ENCODE data around the gene AP2M1.
A peak's percentile ranks its signal among the peaks of the same experiment; 100 is the strongest.
"Not testable (repeated sequence)": the region's sequence is repeated elsewhere in the genome, so short reads cannot be mapped to it uniquely, and the experiment has no call there.

Gene AP2M1

DNA sequence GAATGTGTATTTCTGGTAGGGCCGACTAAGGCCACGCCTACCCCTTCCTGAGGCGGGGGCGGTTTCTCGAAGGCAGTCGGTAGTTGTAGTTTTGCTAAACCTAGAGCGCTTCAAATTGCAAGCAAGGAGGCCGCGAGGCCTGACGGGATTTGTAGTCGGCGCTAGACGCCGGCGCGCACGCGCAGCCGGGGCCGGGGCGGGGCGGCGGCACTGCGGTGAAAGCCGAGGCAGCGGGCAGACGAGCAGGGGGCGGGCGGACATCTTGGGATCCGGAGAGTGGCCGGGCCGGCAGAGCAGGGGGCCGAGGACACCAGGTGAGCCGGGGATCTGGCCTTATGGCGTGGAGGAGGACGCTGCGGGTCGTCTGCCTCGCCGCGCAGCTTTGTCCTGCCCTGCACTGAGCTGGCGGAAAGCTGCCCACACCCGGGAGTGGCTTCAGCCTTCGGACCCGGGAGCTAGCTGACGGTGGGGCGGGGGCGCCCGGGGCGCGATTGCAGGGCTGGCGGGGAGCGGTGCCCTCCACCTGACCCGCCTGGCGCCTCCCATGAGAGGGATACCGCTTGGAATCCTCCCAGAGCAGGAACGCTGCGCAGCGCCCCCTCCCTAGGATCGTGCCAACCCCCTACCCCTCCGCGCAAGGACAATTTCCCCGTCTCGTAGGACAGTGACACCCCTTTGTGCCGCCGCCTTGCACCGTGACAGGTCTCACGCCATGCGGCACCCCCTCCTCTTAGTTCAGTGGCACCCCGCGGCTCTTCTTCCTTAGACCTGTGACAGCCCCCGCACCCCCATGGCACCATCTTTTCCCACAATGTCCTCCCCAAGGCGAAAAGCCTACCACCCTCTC lies at the start of gene AP2M1:
Gene AP2M1 (plus strand): TSS at position 210 of the 847 bp plus-strand sequence. CDS start 2,139 bp downstream, outside the sequence.
- DNase-seq (ENCODE audit: low read depth in 2 of 2), result peak; percentile 94 to 96

DNA sequence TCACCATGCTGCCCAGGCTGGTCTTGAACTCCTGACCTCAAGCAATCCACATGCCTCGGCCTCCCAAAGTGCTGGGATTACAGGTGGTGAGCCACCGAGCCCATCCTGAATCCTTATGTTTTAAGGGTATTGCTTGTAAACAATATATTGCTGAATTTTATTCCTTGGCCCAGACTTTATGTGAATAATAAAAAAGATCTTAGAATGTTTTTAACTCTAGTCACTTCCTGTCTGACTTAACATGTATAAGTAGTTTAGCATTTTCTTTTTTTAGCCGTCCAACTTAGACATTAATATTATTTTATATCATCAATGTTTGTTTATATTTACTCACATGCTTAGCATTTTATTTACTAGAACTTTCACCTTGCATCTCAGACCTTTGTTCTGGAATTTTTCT lies 48.6 kb upstream of the AP2M1 start:
- DNase-seq (ENCODE audit: low read depth in 2 of 2), result no peak

DNA sequence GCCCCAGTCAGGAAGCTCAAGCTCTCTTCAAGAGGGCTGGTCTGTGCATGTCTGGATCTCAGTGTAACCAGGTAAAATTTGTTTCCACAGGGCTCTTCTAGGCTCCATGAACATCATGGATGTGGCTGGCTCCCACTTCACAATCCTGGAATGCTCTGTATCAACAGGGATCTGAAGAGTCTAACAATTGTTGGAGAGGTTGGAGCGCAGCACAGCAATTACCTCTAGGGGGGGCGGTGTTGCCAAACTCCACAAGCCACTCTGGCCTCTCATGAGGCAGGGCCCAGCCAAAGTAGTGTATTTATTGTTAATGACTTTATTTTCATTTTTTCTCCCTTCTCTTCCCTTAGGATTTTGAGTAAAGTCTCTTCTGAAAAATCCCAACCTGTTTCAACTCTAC lies 45.6 kb upstream of the AP2M1 start:
- DNase-seq (ENCODE audit: low read depth in 2 of 2), result no peak

DNA sequence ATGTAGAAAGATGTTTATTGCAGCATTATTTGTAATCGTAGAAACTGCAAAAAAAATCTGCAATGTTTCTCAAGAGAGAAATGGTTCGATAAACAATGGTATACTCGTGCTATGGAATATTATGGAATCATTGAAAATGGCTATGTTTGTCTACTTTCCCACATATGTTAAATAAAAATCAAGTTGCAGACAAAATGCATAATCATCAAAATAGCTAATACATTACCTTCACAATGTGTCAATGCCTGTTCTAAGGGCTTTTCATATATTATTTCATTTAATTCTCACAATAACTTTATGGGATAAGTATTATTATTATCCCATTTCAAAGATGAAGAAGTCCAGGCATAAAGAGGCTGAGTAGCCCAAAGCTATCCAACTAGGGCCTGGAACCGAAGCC lies 41.7 kb upstream of the AP2M1 start:
- no peak for DNase-seq (ENCODE audit: low read depth in 2 of 2)

DNA sequence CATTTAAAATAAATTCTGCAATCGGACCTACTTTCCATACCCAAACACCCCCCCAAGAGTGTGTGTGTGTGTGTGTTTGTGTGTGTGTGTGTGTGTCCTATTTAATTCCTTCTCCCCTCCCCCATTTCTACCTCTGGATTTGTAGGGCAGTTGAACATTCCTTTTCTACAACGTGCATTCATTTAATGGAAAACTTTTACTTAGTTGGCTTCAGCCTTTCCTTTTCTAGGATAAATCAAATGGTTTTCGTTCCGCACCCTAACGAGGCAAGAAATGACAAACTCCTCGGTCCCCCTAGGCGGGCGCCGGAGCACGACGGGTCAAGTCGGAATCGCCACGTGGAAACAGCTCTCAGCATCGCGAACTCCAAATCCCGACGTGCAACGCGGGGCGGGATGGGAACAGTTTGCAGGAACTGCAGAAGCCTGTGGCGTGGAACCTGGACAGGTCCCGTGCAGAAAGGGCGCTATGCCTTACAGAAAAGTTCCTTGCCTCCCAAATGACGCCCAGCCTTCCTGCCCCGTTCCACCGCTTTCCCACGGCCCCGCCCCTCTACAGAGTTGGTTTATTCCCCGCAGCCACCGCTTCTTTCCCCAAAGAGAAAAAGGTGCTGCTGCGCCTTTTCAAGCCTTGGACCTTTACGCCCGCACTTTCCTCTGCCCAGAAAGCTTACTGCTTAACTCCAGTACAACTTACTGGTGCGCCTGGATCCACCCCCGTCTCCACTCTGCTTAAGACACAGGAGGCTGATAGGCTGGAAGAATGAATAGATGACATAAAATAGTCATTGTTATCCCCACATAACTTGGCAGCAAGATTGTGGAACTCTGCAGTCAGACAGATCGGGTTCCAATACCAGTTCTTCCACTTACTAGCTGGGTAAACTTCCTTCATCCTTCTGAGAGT lies 40.6 kb upstream of the AP2M1 start:
- DNase-seq (ENCODE audit: low read depth in 2 of 2), result peak in 1 of 2 donors; percentile 10

DNA sequence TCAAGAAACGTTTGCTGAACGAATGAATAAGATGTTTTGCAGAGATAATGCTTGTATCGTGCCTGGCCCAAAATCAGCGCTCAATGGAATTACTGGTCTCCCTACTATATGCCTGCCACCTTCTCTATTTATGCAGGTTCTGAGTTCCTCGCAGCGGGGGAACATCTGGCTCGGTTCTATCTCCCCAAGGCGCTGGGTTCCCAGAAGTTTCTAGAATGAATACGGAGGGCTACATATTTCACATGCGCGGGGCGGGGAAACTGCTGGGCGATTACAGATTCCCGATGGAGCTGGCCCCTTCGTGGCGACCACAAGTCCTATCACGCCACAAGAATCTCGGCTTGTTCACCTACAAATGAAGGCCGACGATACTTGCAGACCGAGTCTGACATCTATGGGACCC lies 39.9 kb upstream of the AP2M1 start:
- no peak for DNase-seq (ENCODE audit: low read depth in 2 of 2)

DNA sequence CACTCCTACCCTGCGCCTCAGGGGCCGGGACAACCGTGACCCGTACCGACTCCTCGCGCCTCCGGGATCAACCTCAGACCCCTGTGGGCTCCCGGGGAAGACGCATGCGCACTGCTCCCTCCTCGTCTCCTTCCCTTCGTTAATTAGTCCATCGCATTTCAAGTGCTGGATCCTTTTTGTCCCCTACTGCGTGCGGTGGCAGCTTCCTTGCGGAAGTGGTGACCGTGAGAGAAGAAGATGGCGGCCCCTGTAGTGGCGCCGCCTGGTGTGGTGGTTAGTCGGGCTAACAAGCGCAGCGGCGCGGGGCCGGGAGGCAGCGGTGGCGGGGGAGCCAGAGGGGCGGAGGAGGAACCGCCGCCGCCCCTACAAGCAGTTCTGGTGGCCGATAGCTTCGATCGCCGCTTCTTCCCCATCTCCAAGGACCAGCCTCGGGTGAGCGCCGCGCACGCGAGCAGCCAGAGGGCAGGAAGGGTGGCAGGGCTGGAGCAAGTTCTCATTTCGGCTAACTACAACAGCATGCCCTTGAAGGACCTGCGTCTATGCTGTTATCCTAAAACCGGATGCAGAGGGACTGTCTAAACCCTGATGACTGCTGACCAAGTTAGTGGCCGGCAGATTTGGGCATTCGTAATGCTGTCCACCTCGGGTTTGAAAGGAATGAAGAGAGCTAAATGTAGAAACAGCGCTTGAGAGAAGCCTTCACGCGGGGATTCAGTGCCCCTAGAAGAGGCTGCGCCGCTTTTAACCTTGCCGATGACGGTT lies 39.3 kb upstream of the AP2M1 start, which contains the start of gene EIF2B5:
Gene EIF2B5 (plus strand): TSS at position 210 of the 762 bp plus-strand sequence. CDS start 28 bp downstream, at position 238.
- DNase-seq (ENCODE audit: low read depth in 2 of 2), result peak; percentile 69 to 70

DNA sequence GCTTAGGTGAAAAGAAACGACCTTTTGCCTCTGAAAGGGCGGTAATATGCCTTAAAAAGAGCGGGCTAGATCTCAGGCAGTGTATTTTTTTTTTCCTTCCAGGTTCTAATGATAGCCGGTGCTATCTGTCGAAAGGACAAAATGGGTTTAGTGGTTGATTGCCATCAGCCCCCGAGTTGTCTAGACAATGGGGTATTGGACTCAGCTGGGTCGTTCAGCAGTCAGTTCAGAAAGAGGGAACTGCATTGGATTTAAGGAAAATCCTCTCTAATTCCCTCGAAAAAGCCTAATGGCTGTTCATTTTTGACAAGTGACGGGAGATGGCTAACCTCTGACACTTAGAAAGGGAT lies 38.8 kb upstream of the AP2M1 start:
- no peak for DNase-seq (ENCODE audit: low read depth in 2 of 2)

DNA sequence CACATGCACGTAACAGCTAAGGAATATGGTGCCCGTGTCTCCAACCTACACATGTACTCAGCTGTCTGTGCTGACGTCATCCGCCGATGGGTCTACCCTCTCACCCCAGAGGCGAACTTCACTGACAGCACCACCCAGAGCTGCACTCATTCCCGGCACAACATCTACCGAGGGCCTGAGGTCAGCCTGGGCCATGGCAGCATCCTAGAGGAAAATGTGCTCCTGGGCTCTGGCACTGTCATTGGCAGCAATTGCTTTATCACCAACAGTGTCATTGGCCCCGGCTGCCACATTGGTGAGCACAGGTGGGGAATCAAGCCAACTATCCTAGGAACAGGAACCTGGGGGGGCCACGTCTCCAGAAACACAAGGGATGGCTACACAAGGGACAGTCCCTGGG lies 34.2 kb upstream of the AP2M1 start:
- DNase-seq (ENCODE audit: low read depth in 2 of 2), result no peak

DNA sequence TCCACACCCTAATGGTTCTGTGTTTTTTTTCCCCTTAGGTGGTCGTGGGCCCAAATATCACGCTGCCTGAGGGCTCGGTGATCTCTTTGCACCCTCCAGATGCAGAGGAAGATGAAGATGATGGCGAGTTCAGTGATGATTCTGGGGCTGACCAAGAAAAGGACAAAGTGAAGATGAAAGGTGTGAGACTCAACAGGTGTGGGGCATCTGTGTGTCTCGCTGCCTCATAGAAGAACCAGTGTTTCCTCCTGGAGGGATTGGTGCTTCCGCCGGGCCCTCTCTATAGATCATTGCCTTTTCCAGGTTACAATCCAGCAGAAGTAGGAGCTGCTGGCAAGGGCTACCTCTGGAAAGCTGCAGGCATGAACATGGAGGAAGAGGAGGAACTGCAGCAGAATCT lies 32.5 kb upstream of the AP2M1 start:
- no peak for DNase-seq (ENCODE audit: low read depth in 2 of 2)

DNA sequence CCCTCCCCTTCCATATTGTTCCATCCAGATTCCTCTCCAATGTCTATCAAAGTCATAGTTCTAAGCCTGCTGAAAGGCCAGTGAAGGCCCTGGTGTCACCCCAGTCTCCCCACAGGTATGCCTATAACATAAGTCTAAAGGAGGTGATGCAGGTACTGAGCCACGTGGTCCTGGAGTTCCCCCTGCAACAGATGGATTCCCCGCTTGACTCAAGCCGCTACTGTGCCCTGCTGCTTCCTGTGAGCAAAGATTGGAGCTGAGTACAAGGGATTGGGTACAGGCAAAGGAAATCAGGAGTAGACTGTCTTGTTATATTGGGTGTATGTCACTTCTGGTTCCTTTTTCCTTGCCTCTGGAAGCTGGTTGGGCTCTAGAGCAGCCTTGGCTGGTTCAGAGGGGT lies 31.3 kb upstream of the AP2M1 start:
- no peak for DNase-seq (ENCODE audit: low read depth in 2 of 2)

DNA sequence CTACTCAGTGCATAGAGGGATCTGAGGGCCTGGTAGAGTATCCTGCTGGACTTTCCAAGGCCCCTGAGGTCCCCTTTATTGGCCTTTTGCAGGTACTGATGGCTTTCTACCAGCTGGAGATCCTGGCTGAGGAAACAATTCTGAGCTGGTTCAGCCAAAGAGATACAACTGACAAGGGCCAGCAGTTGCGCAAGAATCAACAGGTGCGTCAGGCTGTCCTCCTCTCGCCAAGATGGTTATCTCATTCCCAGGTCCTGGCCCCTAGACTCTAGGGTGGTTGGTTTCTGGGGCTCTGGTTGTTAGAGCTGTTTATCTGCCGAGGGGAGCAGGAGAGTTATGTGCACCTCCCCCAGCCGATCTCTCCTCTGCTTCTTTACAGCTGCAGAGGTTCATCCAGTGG lies 30.1 kb upstream of the AP2M1 start:
- DNase-seq (ENCODE audit: low read depth in 2 of 2), result no peak

DNA sequence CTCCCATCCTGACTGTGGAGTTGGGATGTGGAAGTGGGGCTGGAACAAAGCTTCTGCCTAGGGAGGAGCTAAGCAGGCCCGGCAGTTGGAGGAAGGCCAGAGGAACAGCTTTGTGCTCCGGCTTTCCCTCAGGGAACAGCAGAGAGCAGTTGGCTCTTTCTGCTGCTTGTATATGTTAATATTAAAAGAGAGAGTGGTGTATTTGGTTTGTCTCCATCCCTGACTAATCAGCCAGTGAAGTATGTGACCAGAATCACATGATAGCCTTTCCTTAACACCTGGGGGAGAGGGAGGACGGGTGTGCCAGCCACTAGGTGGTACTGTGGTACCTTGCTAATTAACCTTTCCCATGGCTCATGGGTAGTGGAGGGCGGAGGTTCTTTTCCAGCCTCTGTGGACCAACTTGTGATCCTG lies 29.5 kb upstream of the AP2M1 start:
- peak in 1 of 2 donors; percentile 4 for DNase-seq (ENCODE audit: low read depth in 2 of 2)

DNA sequence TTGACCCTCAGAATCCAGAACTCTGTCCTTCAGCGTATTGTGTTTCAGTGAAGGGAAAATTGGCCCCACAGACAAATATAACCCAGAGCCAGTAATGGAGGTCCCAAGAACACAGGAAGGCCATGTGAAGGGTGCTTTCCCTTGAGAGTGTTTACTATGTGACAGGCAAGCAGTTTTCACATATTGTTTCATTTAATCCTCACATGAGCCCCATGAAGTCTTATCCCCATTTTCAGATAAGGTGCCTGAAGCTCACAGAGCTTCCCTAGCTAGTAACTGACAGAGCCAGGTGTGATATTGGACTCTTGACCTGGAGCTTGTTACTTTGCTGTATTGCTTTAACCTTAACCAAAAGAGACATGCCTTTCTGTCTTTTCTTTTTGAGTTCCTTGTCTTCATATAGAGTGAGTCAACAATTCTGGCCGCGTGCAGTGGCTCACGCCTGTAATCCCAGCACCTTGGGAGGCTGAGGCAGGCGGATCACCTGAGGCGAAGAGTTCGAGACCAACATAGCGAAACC lies 28.8 kb upstream of the AP2M1 start:
- no peak for DNase-seq (ENCODE audit: low read depth in 2 of 2)

DNA sequence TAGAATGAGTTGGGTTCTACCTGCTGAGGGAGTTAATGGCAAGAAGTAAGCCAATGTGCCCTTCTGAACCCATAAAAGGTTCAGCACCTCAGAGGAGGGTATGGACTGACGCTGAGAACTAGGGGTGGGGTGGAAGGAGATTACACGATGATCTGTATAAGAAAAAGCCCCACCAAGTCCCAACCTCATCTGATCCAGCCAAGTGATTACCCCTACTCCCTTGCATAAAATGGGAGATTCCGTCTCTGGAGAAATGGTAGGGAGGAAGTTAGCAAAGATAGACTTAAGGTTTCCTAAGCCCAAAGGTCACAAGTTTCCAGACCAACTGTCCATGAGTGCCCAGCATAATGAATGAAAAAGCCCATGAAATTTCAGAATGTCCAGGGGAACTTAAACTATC lies 26.6 kb upstream of the AP2M1 start:
- DNase-seq (ENCODE audit: low read depth in 2 of 2), result no peak

DNA sequence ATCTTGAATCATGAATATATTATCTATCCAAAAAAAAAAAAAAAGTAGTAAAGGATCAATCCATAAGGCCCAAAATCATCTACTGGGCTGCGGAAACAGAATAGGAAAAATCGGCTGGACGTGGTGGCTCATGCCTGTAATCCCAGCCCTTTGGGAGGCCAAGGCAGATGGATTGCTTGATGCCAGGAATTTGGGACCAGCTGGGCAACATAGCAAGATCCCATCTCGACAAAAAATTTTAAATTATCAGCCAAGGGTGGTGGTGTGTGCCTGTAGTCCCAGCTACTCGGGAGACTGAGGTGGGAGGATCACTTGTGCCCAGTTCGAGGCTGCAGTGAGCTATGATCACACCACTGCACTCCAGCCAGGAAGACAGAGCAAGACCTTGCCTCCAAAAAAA lies 25.5 kb upstream of the AP2M1 start:
- DNase-seq (ENCODE audit: low read depth in 2 of 2), result no peak

DNA sequence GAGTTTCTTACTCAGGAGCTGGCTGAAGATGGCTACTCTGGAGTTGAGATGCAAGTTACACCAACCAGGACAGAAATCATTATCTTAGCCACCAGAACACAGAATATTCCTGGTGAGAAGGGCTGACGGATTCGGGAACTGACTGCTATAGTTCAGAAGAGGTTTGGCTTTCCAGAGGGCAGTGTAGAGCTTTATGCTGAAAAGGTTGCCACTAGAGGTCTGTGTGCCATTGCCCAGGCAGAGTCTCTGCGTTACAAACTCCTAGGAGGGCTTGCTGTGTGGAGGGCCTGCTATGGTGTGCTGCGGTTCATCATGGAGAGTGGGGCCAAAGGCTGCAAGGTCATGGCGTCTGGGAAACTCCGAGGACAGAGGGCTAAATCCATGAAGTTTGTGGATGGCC lies 24.9 kb upstream of the AP2M1 start:
- DNase-seq (ENCODE audit: low read depth in 2 of 2), result not testable (repeated sequence)

DNA sequence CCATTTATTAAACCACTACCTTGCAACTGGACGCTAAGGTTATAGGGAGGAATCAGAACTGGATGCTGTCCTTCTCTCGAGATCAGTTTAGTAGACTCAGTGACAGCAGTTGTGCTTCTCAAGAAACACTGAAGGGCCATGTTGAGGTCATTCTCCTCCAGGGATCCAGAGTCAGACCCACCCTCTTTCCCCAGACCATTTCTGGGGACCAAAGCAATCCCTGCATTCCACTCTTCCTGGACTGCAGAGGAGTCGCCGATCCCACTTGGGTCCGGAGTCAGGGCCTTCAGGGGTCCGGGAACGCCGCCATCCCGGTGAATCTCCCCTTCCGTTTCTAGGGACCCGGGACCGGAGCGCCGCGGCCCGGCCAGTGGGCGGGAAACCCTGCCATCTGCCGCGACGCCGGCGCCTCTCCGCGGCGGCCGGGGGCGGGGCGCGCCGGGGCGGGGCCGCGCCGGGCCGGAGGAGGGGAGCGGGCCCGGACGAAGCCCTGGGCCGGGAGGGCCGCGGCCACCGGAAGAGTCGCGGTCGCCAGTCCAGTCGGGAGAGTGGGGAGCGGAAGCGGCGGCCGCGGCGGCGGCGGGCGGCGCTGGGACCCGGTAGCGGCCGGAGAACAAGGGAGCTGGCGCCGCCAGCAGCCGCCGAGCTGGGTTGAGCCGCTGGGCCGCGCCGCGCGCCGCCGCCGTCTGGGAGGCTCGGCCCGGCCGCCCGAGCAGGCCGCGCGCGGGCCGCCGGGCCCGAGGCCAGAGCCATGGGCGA lies 19.6 kb upstream of the AP2M1 start, which contains the start of gene DVL3:
Gene DVL3 (plus strand): TSS at position 493 of the 759 bp plus-strand sequence. CDS start 259 bp downstream, at position 752.
- no peak for DNase-seq (ENCODE audit: low read depth in 2 of 2)

DNA sequence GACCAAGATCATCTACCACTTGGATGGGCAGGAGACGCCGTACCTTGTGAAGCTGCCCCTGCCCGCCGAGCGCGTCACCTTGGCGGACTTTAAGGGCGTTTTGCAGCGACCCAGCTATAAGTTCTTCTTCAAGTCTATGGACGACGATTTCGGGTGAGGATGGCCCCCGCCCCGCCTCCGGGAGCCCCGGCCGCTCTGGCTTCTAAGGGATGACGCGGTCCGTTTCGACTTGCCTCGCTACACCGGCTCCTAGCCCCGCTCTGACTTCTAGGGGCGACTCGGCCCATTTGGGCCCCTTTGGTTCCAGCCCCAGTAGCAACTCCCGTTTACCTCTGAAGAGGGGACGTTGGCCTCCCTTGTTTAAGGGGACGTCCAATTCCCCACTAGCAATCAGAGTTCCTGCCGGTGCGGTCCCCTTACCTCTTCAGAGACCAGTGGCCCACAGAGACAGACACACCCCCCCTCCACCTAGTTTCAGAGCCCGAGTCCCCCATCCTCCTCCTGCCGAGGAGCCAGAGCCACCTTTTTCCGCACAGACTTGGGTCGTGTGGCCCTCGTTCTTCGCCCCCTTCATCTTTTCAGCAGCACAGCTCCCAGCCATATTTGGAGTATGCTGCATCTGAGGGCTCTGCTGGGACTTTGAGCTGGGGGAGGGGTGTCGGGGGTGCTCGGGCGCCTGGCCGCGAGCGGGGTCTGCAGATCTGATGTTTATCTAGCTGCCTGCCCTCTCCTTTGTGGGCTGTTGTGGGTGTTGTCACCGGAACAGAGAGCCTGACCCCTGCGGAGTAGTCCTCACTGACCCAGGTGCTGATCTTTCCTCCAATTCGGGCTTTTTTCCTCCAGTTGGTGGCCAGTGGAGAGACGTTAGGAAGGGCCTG lies 18.8 kb upstream of the AP2M1 start:
- DNase-seq (ENCODE audit: low read depth in 2 of 2), result no peak

DNA sequence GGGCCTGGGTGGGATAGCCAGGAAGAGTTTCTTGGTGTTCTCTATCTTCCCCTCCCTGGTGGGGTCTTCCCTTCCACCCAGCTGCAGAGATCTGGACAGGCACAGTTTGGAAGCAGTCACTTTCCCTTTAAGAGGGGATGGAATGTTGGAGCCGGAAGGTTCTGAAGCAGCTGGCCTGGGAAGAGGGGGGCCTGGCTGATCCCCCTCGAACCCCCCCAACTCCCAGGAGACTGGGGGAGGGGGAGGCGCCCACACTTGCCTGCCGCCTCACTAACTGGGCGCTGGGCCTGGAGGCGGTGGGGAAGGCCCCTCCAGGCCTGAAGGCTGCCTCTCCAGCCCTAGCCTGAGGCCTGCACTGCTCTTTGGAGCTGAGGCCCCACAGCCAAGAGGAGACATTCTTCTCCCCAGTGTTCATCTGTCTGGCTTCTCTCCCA lies 18.1 kb upstream of the AP2M1 start:
- DNase-seq (ENCODE audit: low read depth in 2 of 2), result no peak

Measured in stimulated activated CD8-positive, alpha-beta memory T cell treated with anti-CD3 and anti-CD28 coated beads, Interleukin-2, amount 100 ng/mL, for 1 hour (primary cell).